DMS 273 (cell line): ENCODE results near the gene COPS7A.

Experiments used
- DNase-seq: peaks from one replicate; lab custom pipeline; 2025; ENCODE audit not compliant: unreplicated experiment; lab: John Stamatoyannopoulos, UW

The COPS7A gene

GRCh38 chr12:6768437-6768914 is 44.6 kb downstream of the COPS7A start:
- DNase-seq, result peak; percentile 57

GRCh38 chr12:6768990-6769389 is 45.1 kb downstream of the COPS7A start:
- DNase-seq, result peak; percentile 85

- DNase-seq, result no peak
These were observed 45.8 kb downstream of the COPS7A start for GRCh38 chr12:6769666-6770065.

- DNase-seq, result no peak
These were observed 46.2 kb downstream of the COPS7A start for GRCh38 chr12:6770094-6770493.

- no peak for DNase-seq
These were observed 46.8 kb downstream of the COPS7A start for GRCh38 chr12:6770600-6770999.

- no peak for DNase-seq
These were observed 47.2 kb downstream of the COPS7A start for GRCh38 chr12:6771091-6771495.

GRCh38 chr12:6771509-6772330 is 47.9 kb downstream of the COPS7A start:
- DNase-seq, result no peak

GRCh38 chr12:6772331-6772695 is 48.5 kb downstream of the COPS7A start, which contains the start of gene LAG3:
LAG3 (plus strand) TSS chr12:6772520; CDS start chr12:6772853, 333 bp downstream.
- no peak for DNase-seq

GRCh38 chr12:6772726-6773589 is 49.1 kb downstream of the COPS7A start:
- no peak for DNase-seq

- DNase-seq, result no peak
These were observed 49.9 kb downstream of the COPS7A start for GRCh38 chr12:6773590-6774351.

GRCh38 chr12:6774499-6775062 is 50.7 kb downstream of the COPS7A start:
- DNase-seq, result no peak

- no peak for DNase-seq
These were observed 51.6 kb downstream of the COPS7A start for GRCh38 chr12:6775185-6776174.

GRCh38 chr12:6777386-6777785 is 53.5 kb downstream of the COPS7A start:
- no peak for DNase-seq

GRCh38 chr12:6778217-6778573 is 54.3 kb downstream of the COPS7A start:
- DNase-seq, result peak; percentile 65

- peak; percentile 94 for DNase-seq
These were observed 55.0 kb downstream of the COPS7A start for GRCh38 chr12:6778574-6779550.

- no peak for DNase-seq
These were observed 56.0 kb downstream of the COPS7A start for GRCh38 chr12:6779708-6780432.

GRCh38 chr12:6780573-6780972 is 56.7 kb downstream of the COPS7A start:
- no peak for DNase-seq
